Activated naive CD8-positive, alpha-beta T cell treated with anti-CD3 and anti-CD28 coated beads, Interleukin-2, amount 50 U/mL, for 24 hours (primary cell): ENCODE results near the gene GABRP.

Source experiments
- ATAC-seq: fragments of 150-1000 bp; cut with Tn5 transposase; one replicate; pipeline ENCODE4 v1.10.0; 2021
- DNase-seq: peaks from one replicate; pipeline ENCODE4 v3.0.0; 2021
- H3K27ac Mint-ChIP-seq: one replicate; pipeline ENCODE4 v1.8.0; 2021; ENCODE audit warnings: mild to moderate bottlenecking, mixed read lengths
- H3K27me3 Mint-ChIP-seq: one replicate; pipeline ENCODE4 v1.8.0; 2021; ENCODE audit warnings: mixed read lengths
- H3K36me3 Mint-ChIP-seq: one replicate; pipeline ENCODE4 v1.8.0; 2021; ENCODE audit warnings: low read depth, mixed read lengths
- H3K4me1 Mint-ChIP-seq: one replicate; pipeline ENCODE4 v1.8.0; 2021; ENCODE audit warnings: mixed read lengths
- H3K4me3 Mint-ChIP-seq: one replicate; pipeline ENCODE4 v1.8.0; 2021; ENCODE audit warnings: mild to moderate bottlenecking, moderate library complexity, mixed read lengths
- H3K9me3 Mint-ChIP-seq: one replicate; pipeline ENCODE4 v1.8.0; 2021; ENCODE audit warnings: mixed read lengths

The GABRP gene

GRCh38 chr5:170783498-170784247 is at the start of gene GABRP:
TSS of gene GABRP (plus strand) at chr5:170783725. CDS start at chr5:170788616, 4,891 bp downstream.
- H3K36me3 Mint-ChIP-seq: no peaks in the 10 kb centered on the region
- no peak within 1 kb of the TSS for H3K27ac Mint-ChIP-seq
- H3K4me3 Mint-ChIP-seq: no peak within 1 kb of the TSS
- DNase-seq (no peak), ATAC-seq (no peak)
- no peaks in the 10 kb centered on the region for H3K9me3 Mint-ChIP-seq
- no peaks in the 10 kb centered on the region for H3K27me3 Mint-ChIP-seq
- no peaks in the 10 kb centered on the region for H3K4me1 Mint-ChIP-seq

GRCh38 chr5:170736966-170737365 is 46.6 kb upstream of the GABRP start:
- Mint-ChIP-seq H3K9me3 (peaks cover 7% of the 10 kb centered on the region), H3K36me3 (no peaks in the 10 kb centered on the region), H3K27me3 (peaks cover 12% of the 10 kb centered on the region), H3K4me3 (no peak overlapping the region), H3K27ac (no peak overlapping the region), H3K4me1 (no peaks in the 10 kb centered on the region)
- ATAC-seq (no peak), DNase-seq (no peak)

- Mint-ChIP-seq H3K9me3 (peaks cover 7% of the 10 kb centered on the region), H3K4me1 (no peaks in the 10 kb centered on the region), H3K27me3 (peaks cover 12% of the 10 kb centered on the region), H3K27ac (no peak overlapping the region), H3K36me3 (no peaks in the 10 kb centered on the region), H3K4me3 (no peak overlapping the region)
- ATAC-seq (no peak), DNase-seq (no peak)
These were observed 45.9 kb upstream of the GABRP start for GRCh38 chr5:170737591-170737990.

- DNase-seq: no peak
- H3K9me3 Mint-ChIP-seq: peaks cover 7% of the 10 kb centered on the region
- H3K27me3 Mint-ChIP-seq: peaks cover 21% of the 10 kb centered on the region
- ATAC-seq: no peak
- H3K36me3 Mint-ChIP-seq: no peaks in the 10 kb centered on the region
- no peaks in the 10 kb centered on the region for H3K4me1 Mint-ChIP-seq
- no peak overlapping the region for H3K4me3 Mint-ChIP-seq
- no peak overlapping the region for H3K27ac Mint-ChIP-seq
These were observed 44.7 kb upstream of the GABRP start for GRCh38 chr5:170738840-170739239.

GRCh38 chr5:170739446-170739845 is 44.1 kb upstream of the GABRP start:
- Mint-ChIP-seq H3K9me3 (peaks cover 7% of the 10 kb centered on the region), H3K4me1 (no peaks in the 10 kb centered on the region), H3K27me3 (peaks cover 26% of the 10 kb centered on the region), H3K36me3 (no peaks in the 10 kb centered on the region), H3K27ac (no peak overlapping the region), H3K4me3 (no peak overlapping the region)
- ATAC-seq (no peak), DNase-seq (no peak)

- Mint-ChIP-seq H3K4me1 (no peaks in the 10 kb centered on the region), H3K36me3 (no peaks in the 10 kb centered on the region), H3K27me3 (peaks cover 31% of the 10 kb centered on the region), H3K27ac (no peak overlapping the region), H3K4me3 (no peak overlapping the region), H3K9me3 (peaks cover 4% of the 10 kb centered on the region)
- DNase-seq (no peak), ATAC-seq (no peak)
These were observed 42.8 kb upstream of the GABRP start for GRCh38 chr5:170740551-170741205.

GRCh38 chr5:170741801-170742200 is 41.7 kb upstream of the GABRP start:
- no peak for DNase-seq
- no peaks in the 10 kb centered on the region for H3K36me3 Mint-ChIP-seq
- peaks cover 28% of the 10 kb centered on the region for H3K27me3 Mint-ChIP-seq
- H3K4me1 Mint-ChIP-seq: no peaks in the 10 kb centered on the region
- H3K9me3 Mint-ChIP-seq: no peaks in the 10 kb centered on the region
- H3K27ac Mint-ChIP-seq: no peak overlapping the region
- H3K4me3 Mint-ChIP-seq: no peak overlapping the region
- no peak for ATAC-seq

GRCh38 chr5:170743876-170744212 is 39.7 kb upstream of the GABRP start:
- Mint-ChIP-seq H3K9me3 (no peaks in the 10 kb centered on the region), H3K36me3 (no peaks in the 10 kb centered on the region), H3K4me1 (no peaks in the 10 kb centered on the region), H3K27ac (no peak overlapping the region), H3K27me3 (peaks cover 34% of the 10 kb centered on the region), H3K4me3 (no peak overlapping the region)
- ATAC-seq (no peak), DNase-seq (no peak)

GRCh38 chr5:170745481-170746071 is 37.9 kb upstream of the GABRP start:
- ATAC-seq (peak; percentile 13), DNase-seq (no peak)
- Mint-ChIP-seq H3K36me3 (no peaks in the 10 kb centered on the region), H3K9me3 (no peaks in the 10 kb centered on the region), H3K27ac (no peak overlapping the region), H3K27me3 (peaks cover 39% of the 10 kb centered on the region), H3K4me3 (no peak overlapping the region), H3K4me1 (no peaks in the 10 kb centered on the region)

GRCh38 chr5:170746075-170746960 is 37.2 kb upstream of the GABRP start:
- H3K9me3 Mint-ChIP-seq: no peaks in the 10 kb centered on the region
- no peak overlapping the region for H3K4me3 Mint-ChIP-seq
- no peaks in the 10 kb centered on the region for H3K4me1 Mint-ChIP-seq
- no peaks in the 10 kb centered on the region for H3K36me3 Mint-ChIP-seq
- no peak overlapping the region for H3K27ac Mint-ChIP-seq
- peaks cover 39% of the 10 kb centered on the region for H3K27me3 Mint-ChIP-seq
- no peak for DNase-seq
- ATAC-seq: no peak

- Mint-ChIP-seq H3K27me3 (peaks cover 39% of the 10 kb centered on the region), H3K36me3 (no peaks in the 10 kb centered on the region), H3K4me1 (no peaks in the 10 kb centered on the region), H3K27ac (no peak overlapping the region), H3K4me3 (no peak overlapping the region), H3K9me3 (no peaks in the 10 kb centered on the region)
- DNase-seq (no peak), ATAC-seq (no peak)
These were observed 36.6 kb upstream of the GABRP start for GRCh38 chr5:170746961-170747340.

GRCh38 chr5:170747357-170747756 is 36.2 kb upstream of the GABRP start:
- Mint-ChIP-seq H3K4me3 (no peak overlapping the region), H3K4me1 (no peaks in the 10 kb centered on the region), H3K9me3 (no peaks in the 10 kb centered on the region), H3K27ac (no peak overlapping the region), H3K36me3 (no peaks in the 10 kb centered on the region), H3K27me3 (peaks cover 39% of the 10 kb centered on the region)
- DNase-seq: no peak
- no peak for ATAC-seq

GRCh38 chr5:170747851-170748250 is 35.7 kb upstream of the GABRP start:
- H3K4me3 Mint-ChIP-seq: no peak overlapping the region
- DNase-seq (no peak), ATAC-seq (no peak)
- peaks cover 39% of the 10 kb centered on the region for H3K27me3 Mint-ChIP-seq
- H3K27ac Mint-ChIP-seq: no peak overlapping the region
- H3K4me1 Mint-ChIP-seq: no peaks in the 10 kb centered on the region
- no peaks in the 10 kb centered on the region for H3K36me3 Mint-ChIP-seq
- H3K9me3 Mint-ChIP-seq: no peaks in the 10 kb centered on the region

GRCh38 chr5:170748951-170749471 is 34.5 kb upstream of the GABRP start:
- ATAC-seq (no peak), DNase-seq (no peak)
- H3K4me1 Mint-ChIP-seq: no peaks in the 10 kb centered on the region
- H3K36me3 Mint-ChIP-seq: no peaks in the 10 kb centered on the region
- H3K4me3 Mint-ChIP-seq: no peak overlapping the region
- no peaks in the 10 kb centered on the region for H3K9me3 Mint-ChIP-seq
- no peak overlapping the region for H3K27ac Mint-ChIP-seq
- peaks cover 28% of the 10 kb centered on the region for H3K27me3 Mint-ChIP-seq
